ENCODE measurements around the gene SNRPA1.

- TF ChIP-seq USF2 (IDR thresholded peaks at IDR 0.05; ENCODE audit: low read depth, low read length): no peak
- TF ChIP-seq USF2 (CRISPR knock-in tag; IDR thresholded peaks at IDR 0.05; ENCODE audit: borderline replicate concordance): no peak
- no peak for TF ChIP-seq PHB2 (IDR thresholded peaks at IDR 0.05; ENCODE audit: partially characterized antibody)
- TF ChIP-seq JUN (CRISPR knock-in tag; IDR thresholded peaks at IDR 0.05): no peak
- TF ChIP-seq JUND (CRISPR knock-in tag; IDR thresholded peaks at IDR 0.05): no peak
- TF ChIP-seq POLR2A (IDR thresholded peaks at IDR 0.05; ENCODE audit: insufficient read depth in 1 of 2, low read depth in 2 of 2, low read length in 2 of 2): no peak
- no peak for TF ChIP-seq CTCF (CRISPR knock-in tag; IDR thresholded peaks at IDR 0.05)
- no peak for TF ChIP-seq KLF16 (CRISPR knock-in tag; IDR thresholded peaks at IDR 0.05)
- no peak for TF ChIP-seq TMF1 (CRISPR knock-in tag; IDR thresholded peaks at IDR 0.05; ENCODE audit: low read depth)
- TF ChIP-seq ZNF841 (CRISPR knock-in tag; IDR thresholded peaks at IDR 0.05; ENCODE audit: borderline replicate concordance): no peak
- no peak for TF ChIP-seq MXI1 (IDR thresholded peaks at IDR 0.05; ENCODE audit: borderline replicate concordance, low read depth, low read length)
- no peak for TF ChIP-seq ZBTB44 (CRISPR knock-in tag; IDR thresholded peaks at IDR 0.05)
- no peak for TF ChIP-seq ZNF670 (CRISPR knock-in tag; IDR thresholded peaks at IDR 0.05; ENCODE audit: borderline replicate concordance)
- TF ChIP-seq ZNF609 (CRISPR knock-in tag; IDR thresholded peaks at IDR 0.05; ENCODE audit: borderline replicate concordance): no peak
- TF ChIP-seq SIN3A (IDR thresholded peaks at IDR 0.05; ENCODE audit: borderline replicate concordance, low read depth, low read length): no peak
Observed at GRCh38 chr15:101342056-101342455, 47.0 kb upstream of the SNRPA1 start.

All from HepG2 (cell line).